DOHH2 (cell line): ENCODE data around the gene TTC32.

Source experiments
- EZH2phosphoT487 ChIP-seq: fragments of 200-600 bp; sonication (generic); IDR thresholded peaks from 2 replicates; pipeline ENCODE4 v1.6.1; 2017; ENCODE audit warnings: borderline replicate concordance, mild to moderate bottlenecking, antibody characterized with exemption, low read length, moderate library complexity, mixed read lengths
- TF ChIP-seq, protein P1 (sequence below): fragments of 200-600 bp; sonication (generic); IDR thresholded peaks from one replicate; pipeline ENCODE4 v1.5.1; 2014; ENCODE audit warnings: antibody characterized with exemption, mild to moderate bottlenecking, low read depth, low read length; ENCODE audit not compliant: poor library complexity, severe bottlenecking

DNA sequence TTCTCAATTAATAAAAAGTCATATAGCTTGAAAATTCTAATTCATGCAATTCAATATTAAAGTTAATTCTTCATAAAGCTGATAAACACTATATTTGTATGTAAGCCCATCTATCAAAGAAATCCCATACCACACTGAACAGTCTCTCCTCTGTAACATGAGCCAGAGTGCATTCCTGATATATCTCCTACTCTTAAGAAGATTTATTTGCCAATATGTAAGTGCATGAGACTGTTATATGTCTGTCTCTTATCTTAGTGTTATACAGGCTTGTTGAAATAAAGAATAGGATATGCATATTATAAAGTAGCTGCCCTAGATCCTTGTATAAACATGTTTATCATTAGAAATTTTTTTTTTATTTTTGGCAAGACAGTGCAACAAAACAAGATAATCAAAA is 40.4 kb upstream of the TTC32 start:
- TF ChIP-seq, protein P1, sequence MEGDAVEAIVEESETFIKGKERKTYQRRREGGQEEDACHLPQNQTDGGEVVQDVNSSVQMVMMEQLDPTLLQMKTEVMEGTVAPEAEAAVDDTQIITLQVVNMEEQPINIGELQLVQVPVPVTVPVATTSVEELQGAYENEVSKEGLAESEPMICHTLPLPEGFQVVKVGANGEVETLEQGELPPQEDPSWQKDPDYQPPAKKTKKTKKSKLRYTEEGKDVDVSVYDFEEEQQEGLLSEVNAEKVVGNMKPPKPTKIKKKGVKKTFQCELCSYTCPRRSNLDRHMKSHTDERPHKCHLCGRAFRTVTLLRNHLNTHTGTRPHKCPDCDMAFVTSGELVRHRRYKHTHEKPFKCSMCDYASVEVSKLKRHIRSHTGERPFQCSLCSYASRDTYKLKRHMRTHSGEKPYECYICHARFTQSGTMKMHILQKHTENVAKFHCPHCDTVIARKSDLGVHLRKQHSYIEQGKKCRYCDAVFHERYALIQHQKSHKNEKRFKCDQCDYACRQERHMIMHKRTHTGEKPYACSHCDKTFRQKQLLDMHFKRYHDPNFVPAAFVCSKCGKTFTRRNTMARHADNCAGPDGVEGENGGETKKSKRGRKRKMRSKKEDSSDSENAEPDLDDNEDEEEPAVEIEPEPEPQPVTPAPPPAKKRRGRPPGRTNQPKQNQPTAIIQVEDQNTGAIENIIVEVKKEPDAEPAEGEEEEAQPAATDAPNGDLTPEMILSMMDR: no peak
- no peak for TF ChIP-seq EZH2phosphoT487
